ENCODE measurements around the gene TCF4.

TCF4 gene

DNA sequence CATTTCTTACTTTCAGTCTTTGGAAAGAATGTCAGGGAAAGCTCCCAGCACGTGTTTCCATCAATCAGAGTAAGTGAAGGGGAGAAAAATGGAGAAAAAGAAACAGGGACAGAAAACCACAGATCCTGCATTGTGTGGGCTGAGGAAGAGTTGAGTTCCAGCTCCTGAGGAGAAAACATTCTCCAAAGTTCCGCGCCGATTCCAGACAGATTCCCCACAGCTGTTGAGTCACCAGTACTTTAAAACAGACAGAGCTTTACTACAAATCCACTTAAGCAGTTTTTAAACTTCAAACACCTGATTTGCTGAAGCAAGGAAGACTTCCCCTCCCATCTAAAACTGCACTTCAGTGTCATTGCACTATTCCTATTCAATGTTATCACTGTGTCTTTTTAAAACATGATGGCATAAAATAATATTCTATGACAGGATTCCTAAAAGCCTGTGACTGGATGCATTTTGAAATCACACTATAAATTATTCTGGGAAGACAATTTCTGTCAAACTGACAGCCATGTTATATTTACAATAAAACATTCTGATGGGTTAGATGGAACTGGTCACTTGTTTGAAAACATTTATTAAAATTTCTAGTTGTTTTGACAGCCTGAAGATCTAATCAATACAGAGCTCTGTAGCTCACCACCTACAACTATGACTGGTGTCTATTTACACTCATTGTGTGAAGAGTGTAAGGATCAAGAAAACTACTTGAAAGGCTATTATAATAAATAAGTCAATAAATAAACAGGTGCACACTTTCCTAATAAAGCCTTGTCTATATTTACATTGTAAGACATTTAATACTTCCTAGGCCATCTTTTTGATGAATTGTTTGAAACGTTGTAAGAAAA is 40.9 kb downstream of the TCF4 start:
- no peak for DNase-seq (ENCODE audit: low read depth in 2 of 2)

DNA sequence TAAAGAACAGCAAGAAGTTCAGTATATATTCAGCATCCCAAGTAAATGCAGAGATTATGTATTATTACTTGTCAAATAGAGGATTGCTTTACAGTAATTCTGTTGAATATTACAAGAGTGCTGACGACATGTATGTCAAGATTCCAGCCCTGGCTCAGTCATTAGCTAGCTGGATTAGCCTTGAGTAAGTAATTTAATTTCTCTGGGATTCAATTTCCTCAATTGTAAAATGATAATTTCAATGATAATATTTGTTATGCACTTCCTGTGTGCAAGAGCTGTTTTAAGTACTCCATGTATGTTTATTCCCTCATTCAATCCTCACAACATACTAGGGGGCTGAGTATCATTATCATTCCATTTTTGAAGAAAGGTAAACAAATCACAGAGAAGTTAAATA is 44.0 kb downstream of the TCF4 start:
- no peak for DNase-seq (ENCODE audit: low read depth in 2 of 2)

DNA sequence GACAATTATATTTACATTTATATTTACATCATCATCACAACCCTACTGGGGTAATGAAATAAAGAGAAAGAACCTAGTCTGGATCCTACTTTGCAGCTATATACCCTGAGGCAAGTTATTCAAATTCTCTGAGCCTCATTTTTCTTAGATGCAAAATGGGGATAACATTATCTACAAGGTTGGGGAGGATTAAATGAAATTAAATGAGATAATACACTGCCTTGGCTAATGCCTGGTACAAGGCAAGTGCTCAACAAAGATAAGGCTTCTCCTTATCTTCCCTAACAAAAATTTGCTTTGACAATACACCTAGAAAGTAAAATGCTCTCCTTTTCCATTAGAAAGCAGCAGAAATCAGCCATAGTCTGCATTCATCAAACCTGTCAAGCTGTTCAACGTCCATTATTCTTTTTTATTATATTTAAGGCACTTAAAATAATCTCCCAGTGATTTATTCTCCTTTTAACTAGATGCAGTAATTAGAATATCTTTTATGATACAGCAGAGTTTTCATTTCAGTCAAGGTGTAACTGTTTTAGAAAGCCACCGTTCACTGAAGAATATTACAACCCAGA is 44.8 kb downstream of the TCF4 start:
- DNase-seq (ENCODE audit: low read depth in 2 of 2), result no peak

GRCh38 chr18:55541571-55541970 is 46.4 kb downstream of the TCF4 start:
- no peak for DNase-seq (ENCODE audit: low read depth in 2 of 2)

GRCh38 chr18:55539240-55539639 is 48.8 kb downstream of the TCF4 start:
- DNase-seq (ENCODE audit: low read depth in 2 of 2), result no peak

- no peak for DNase-seq (ENCODE audit: low read depth in 2 of 2)
These were observed 53.0 kb downstream of the TCF4 start for GRCh38 chr18:55534996-55535395.

DNA sequence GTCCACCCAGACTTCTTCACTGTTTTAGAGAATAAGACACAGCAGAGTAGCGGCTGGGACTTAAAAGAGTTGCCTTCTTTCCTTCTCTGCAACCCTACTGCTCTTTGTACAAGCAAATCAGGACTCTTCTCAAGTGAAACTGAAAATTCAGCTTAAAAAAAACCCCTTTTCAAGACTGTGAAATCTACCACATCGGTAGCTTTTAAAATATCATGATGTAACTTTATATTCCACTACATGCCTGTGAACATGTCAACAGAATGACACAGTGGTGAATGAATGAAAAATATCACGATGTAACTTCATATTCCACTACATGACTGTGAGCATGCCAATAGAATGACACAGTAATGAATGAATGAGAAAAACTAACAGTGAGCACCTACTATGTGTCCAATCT is 53.4 kb downstream of the TCF4 start:
- DNase-seq (ENCODE audit: low read depth in 2 of 2), result no peak

DNA sequence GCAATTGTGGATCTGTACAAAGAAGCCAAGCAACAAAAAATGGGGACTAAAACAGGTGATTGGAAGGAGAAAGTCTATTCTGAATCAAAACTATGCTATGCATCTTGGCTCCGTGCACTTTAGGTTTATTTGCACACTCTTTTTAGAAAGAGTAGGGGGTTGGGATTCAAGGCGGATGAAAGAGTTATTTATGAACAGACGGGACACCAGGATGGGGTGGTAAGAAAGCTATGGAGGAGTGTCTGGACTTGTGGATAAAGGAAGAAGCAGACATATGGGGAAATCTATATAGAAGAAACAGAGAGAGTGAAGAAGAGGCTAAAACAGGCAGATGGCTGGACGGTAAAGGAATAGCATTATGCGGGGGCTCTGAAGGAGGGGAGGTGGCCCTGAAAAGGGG is 57.8 kb downstream of the TCF4 start:
- DNase-seq (ENCODE audit: low read depth in 2 of 2), result no peak

DNA sequence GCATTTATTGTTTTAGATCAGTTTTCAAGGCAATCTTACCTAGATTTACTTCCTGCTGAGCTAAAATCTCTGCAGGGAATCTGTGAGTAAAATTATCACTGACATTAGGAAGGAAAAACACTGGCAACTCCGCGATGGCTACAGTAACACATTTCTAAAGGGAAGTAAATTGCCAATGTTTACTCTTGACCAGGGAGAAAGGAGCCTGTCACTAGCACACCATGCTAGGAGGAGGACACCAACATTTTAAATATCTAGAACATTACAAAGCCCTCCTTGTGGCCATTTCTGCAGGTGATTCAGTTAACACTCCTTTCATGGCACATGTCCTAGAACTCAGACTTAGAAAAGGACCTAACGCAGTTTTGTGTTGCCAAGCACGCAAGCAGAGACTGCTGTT is 58.4 kb downstream of the TCF4 start:
- no peak for DNase-seq (ENCODE audit: low read depth in 2 of 2)

GRCh38 chr18:55525845-55526244 is 62.1 kb downstream of the TCF4 start:
- DNase-seq (ENCODE audit: low read depth in 2 of 2), result no peak

- no peak for DNase-seq (ENCODE audit: low read depth in 2 of 2)
These were observed 63.5 kb downstream of the TCF4 start for GRCh38 chr18:55524353-55525073.

DNA sequence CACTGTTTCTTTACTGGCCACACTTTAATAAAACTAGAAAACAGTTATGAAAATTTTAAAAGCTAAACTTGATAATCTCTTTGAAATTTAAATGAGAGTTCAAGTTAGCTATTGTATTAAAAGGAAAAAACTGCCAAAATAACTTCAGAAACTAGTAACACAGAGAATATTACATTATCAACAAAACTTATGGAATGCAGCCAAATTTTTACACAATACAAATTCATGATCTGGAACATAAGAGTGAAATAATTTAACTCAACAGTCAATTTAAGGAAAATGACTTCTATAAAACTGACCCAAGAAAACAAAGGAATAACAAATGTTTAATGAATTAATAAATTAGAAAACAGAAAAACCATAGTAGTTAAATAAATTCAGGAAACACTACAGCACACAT is 65.0 kb downstream of the TCF4 start:
- DNase-seq (ENCODE audit: low read depth in 2 of 2), result no peak

DNA sequence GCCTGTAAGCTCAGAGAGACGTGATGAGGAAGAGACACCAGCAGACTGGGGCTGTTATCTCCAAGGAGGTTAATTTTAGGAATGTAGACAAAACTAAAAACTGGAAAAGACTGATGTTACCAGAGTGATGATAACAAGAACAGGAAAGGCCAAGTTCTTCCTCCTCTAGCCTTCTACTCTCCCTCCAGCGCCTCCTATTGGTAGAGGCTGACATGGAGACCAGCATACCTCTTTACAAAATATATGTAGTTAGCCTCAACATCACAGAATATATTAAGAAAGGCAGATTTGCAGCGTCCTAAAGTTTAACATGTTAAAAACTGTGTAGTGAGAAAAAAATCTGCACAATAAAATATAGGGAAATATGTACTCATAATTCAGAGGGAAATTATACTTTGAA is 66.0 kb downstream of the TCF4 start:
- DNase-seq (ENCODE audit: low read depth in 2 of 2), result no peak

DNA sequence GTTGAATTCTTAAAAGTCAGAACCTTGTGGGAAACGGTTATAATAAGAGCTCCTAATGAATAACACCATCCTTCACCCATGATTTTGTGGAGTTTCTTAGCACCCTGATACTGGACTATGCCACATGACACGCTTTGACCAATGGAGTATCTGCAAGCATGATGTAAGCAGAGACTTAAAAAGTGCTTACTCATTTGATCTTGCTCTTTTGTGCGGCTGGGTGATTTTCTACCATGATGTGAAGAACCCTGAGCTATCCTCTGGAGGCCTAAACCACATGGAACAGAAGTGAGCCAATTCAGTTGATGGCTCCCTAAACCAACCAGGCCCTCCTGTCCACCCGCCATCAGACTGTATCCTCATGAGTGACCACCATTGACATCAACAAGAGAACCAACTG is 70.9 kb downstream of the TCF4 start:
- DNase-seq (ENCODE audit: low read depth in 2 of 2), result no peak

DNA sequence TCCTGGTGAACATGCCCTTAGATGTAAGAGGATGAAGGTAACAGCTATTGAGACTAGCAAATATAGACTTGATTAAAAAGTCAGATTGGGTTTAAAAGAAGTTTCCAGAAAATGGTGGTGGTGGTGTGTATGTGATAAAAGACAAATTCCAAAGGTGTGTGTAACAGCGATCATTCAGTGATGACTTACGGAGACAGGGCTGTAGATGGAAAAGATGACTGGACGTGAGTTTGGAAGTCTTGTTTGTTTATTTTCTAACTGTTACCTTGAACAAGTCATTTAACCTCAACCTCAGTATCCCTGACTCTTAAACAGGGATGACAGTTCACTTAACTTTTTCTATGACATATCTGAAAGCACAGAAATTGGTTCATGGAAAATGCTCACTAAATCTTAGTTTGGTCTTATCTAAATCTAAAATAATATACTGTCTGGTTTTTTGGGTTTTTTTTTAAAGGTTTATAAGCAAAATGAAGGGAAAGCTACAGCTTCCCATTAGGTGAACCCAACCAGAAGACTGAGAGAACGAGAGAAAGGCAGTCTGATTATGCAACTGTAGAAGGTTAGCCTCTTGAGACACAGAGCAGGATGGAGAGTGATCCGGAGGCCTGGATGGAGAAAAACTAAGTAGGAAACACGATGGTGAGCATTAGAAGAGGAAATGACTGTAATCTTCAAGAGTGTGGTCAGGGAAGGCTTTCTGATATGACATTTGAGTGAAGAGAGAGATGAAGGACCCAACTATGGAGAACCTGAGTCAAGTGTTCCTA is 71.9 kb downstream of the TCF4 start:
- DNase-seq (ENCODE audit: low read depth in 2 of 2), result no peak

- DNase-seq (ENCODE audit: low read depth in 2 of 2), result no peak
These were observed 72.8 kb downstream of the TCF4 start for GRCh38 chr18:55515214-55515613.

- no peak for DNase-seq (ENCODE audit: low read depth in 2 of 2)
These were observed 74.8 kb downstream of the TCF4 start for GRCh38 chr18:55513161-55513560.

- DNase-seq (ENCODE audit: low read depth in 2 of 2), result no peak
These were observed 76.7 kb downstream of the TCF4 start for GRCh38 chr18:55511277-55511676.

DNA sequence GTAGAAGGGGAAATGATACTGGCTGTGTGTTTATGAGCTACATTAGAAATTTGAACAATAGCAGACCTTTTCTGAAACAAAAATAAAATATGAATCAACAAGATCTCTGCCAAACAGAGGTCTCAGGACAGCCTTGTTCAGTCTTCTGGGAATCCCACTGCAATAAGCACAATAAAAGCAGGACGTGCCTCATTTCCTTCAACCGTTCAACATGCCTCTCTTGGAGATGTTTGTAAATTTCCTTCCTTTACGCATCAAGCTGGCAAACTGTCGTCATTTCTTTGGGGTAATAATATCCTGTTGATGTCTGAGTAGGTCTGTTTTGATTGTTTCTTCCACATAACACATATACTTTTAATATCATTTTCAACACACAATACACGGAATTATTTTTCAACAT is 77.2 kb downstream of the TCF4 start:
- no peak for DNase-seq (ENCODE audit: low read depth in 2 of 2)

DNA sequence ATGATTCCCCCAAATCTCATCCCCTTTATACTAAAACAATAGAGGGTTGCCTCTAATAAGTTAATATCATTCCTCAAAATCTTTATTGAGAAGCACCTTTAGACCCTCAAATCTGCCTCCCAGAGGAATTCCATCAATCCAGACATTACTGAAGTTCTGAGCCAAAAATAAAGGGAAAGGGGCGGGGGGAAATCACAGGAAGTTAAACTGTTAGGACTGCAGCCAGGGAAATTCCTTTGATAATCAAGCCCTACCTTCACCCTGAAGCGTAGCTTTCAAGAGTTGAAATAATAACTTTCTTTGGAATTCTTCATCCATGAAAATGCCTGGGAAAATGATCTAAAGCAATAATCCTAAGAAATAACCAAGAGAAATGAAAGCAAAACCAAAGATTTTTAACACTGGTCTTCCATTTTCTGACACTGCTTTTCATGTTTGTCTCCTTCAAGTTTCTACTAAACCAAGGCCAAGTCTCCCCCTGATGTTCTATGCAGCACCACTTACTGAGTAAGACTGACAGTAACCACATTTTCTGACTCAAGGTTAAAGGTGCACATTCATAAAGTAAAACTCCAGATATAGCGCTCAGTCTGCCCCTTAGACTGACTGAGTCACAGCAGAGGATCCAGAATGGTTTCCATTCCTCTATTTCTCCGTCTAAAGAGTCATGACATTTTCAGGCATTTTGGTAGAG is 78.2 kb downstream of the TCF4 start:
- DNase-seq (ENCODE audit: low read depth in 2 of 2), result no peak

- DNase-seq (ENCODE audit: low read depth in 2 of 2), result no peak
These were observed 79.3 kb downstream of the TCF4 start for GRCh38 chr18:55508651-55509050.

GRCh38 chr18:55506074-55506473 is 81.9 kb downstream of the TCF4 start:
- DNase-seq (ENCODE audit: low read depth in 2 of 2), result no peak

Data from stimulated activated CD8-positive, alpha-beta memory T cell treated with anti-CD3 and anti-CD28 coated beads, Interleukin-2, amount 100 ng/mL, for 1 hour (primary cell).